ENCODE data around the gene CDSN.

GRCh38 chr6:31152781-31153180, 32.5 kb upstream of the CDSN start:
- TF ChIP-seq REST (IDR thresholded peaks at IDR 0.05; ENCODE audit: insufficient replicate concordance, low read depth) (no peak), CTCF (IDR thresholded peaks at IDR 0.05; ENCODE audit: insufficient read depth, low read length) (no peak), POLR2AphosphoS5 (IDR thresholded peaks at IDR 0.05; ENCODE audit: low read depth) (no peak), SPI1 (IDR thresholded peaks at IDR 0.05; ENCODE audit: borderline replicate concordance, low read depth) (no peak), GABPA (IDR thresholded peaks at IDR 0.05; ENCODE audit: low read depth) (no peak)
